WTC11 (cell line): ENCODE data around the gene GLYATL3. TPM values are rescaled to one million over a fixed set of nuclear protein-coding genes. Genes with fewer than 3 reads are reported as not detected.
A peak's percentile ranks its signal among the peaks of the same experiment; 100 is the strongest.

Experiments
- ATAC-seq: fragments of 200-7000 bp; cut with Tn5 transposase; 2 replicates; pipeline ENCODE4 v1.10.0; 2021; ENCODE audit warnings: mild to moderate bottlenecking, moderate library complexity
- Bru-seq: library from RNA; stranded (reverse); fragments of 400-500 nt; gene quantifications from one replicate; lab custom pipeline; 2021; lab: Mats Ljungman, UMichigan
- CTCF ChIA-PET: fragments of 300-600 bp; sonication (Branson Sonifier 250); formaldehyde crosslinking; loops from one replicate; lab custom pipeline; 2021; ENCODE audit warnings: antibody characterized with exemption; lab: Charles Lee
- POLR2A ChIA-PET: fragments of 350-600 bp; sonication (Branson Sonifier 250); formaldehyde crosslinking; loops from one replicate; lab custom pipeline; 2021; ENCODE audit warnings: antibody characterized with exemption; lab: Charles Lee
- DNase-seq: peaks from one replicate; pipeline ENCODE4 v3.0.0; 2021; ENCODE audit warnings: low spot score
- H3K27ac Mint-ChIP-seq: 2 replicates; pipeline ENCODE4 v1.8.0; 2021; ENCODE audit warnings: mixed read lengths
- H3K27me3 Mint-ChIP-seq: 2 replicates; pipeline ENCODE4 v1.8.0; 2021; ENCODE audit warnings: low read depth, mild to moderate bottlenecking, moderate library complexity, mixed read lengths
- H3K36me3 Mint-ChIP-seq: 2 replicates; pipeline ENCODE4 v1.8.0; 2021; ENCODE audit warnings: mixed read lengths
- H3K4me1 Mint-ChIP-seq: 2 replicates; pipeline ENCODE4 v1.8.0; 2022; ENCODE audit warnings: mixed read lengths
- H3K4me3 Mint-ChIP-seq: 2 replicates; pipeline ENCODE4 v1.8.0; 2021; ENCODE audit warnings: mild to moderate bottlenecking, moderate library complexity, mixed read lengths
- H3K9me3 Mint-ChIP-seq: 2 replicates; pipeline ENCODE4 v1.8.0; 2021; ENCODE audit warnings: mixed read lengths
- ATF2 ChIP-seq: sonication (generic); formaldehyde crosslinking; IDR thresholded peaks from 2 replicates; pipeline ENCODE4 v1.8.1; 2022; ENCODE audit warnings: low read depth, missing genetic modification reagents, borderline replicate concordance
- ATF3 ChIP-seq: sonication (generic); formaldehyde crosslinking; conservative IDR thresholded peaks from 2 replicates; pipeline ENCODE4 v1.8.1; 2022; ENCODE audit warnings: mild to moderate bottlenecking, missing genetic modification reagents
- CREB1 ChIP-seq: sonication (generic); formaldehyde crosslinking; IDR thresholded peaks from 2 replicates; pipeline ENCODE4 v1.8.0; 2023; ENCODE audit warnings: mild to moderate bottlenecking, missing genetic modification reagents
- ELF4 ChIP-seq: sonication (generic); formaldehyde crosslinking; IDR thresholded peaks from 2 replicates; pipeline ENCODE4 v1.8.1; 2022; ENCODE audit warnings: low read depth, mild to moderate bottlenecking, moderate library complexity, missing genetic modification reagents
- ESRRA ChIP-seq: sonication (generic); formaldehyde crosslinking; IDR thresholded peaks from 2 replicates; pipeline ENCODE4 v1.8.1; 2022; ENCODE audit warnings: mild to moderate bottlenecking, missing genetic modification reagents, borderline replicate concordance
- ETV6 ChIP-seq: sonication (generic); formaldehyde crosslinking; IDR thresholded peaks from 2 replicates; pipeline ENCODE4 v1.8.1; 2022; ENCODE audit warnings: mild to moderate bottlenecking, missing genetic modification reagents
- GABPB1 ChIP-seq: sonication (generic); formaldehyde crosslinking; IDR thresholded peaks from 2 replicates; pipeline ENCODE4 v1.8.1; 2023; ENCODE audit warnings: mild to moderate bottlenecking, missing genetic modification reagents
- GRHL2 ChIP-seq: fragments of 250-450 bp; sonication (Bioruptor Pico); IDR thresholded peaks from 2 replicates; pipeline ENCODE4 v1.8.0; 2022; ENCODE audit warnings: mild to moderate bottlenecking, moderate library complexity; ENCODE audit not compliant: insufficient replicate concordance, severe bottlenecking
- MLX ChIP-seq: sonication (generic); formaldehyde crosslinking; IDR thresholded peaks from 2 replicates; pipeline ENCODE4 v1.8.1; 2023; ENCODE audit warnings: mild to moderate bottlenecking, missing genetic modification reagents, moderate library complexity
- NR2C2 ChIP-seq: sonication (generic); formaldehyde crosslinking; IDR thresholded peaks from 2 replicates; pipeline ENCODE4 v1.8.0; 2022; ENCODE audit warnings: mild to moderate bottlenecking, missing genetic modification reagents
- ZNF396 ChIP-seq: fragments of 250-450 bp; sonication (Bioruptor Pico); IDR thresholded peaks from 2 replicates; pipeline ENCODE4 v1.8.0; 2021; ENCODE audit warnings: mild to moderate bottlenecking, moderate library complexity, borderline replicate concordance
- long read RNA-seq, 3 experiments: library from RNA in 1 of 3; library from capped mRNA in 1 of 3; library from polyadenylated mRNA in 1 of 3; unstranded in 2 of 3; stranded (forward) in 1 of 3; transcript quantifications; one replicate each; pipeline ENCODE4 v2.0.0, GENCODE V29; 2021
- total RNA-seq: library from RNA; stranded (reverse); gene quantifications from 3 replicates; pipeline ENCODE4 v1.2.3, GENCODE V29; 2021
- TF ChIP-seq, protein P1 (sequence below): fragments of 250-450 bp; sonication (Bioruptor Pico); IDR thresholded peaks from 2 replicates; pipeline ENCODE4 v1.8.0; 2021; ENCODE audit warnings: mild to moderate bottlenecking
- TF ChIP-seq, protein P2 (sequence below): sonication (generic); formaldehyde crosslinking; conservative IDR thresholded peaks from 2 replicates; pipeline ENCODE4 v1.8.1; 2023; ENCODE audit warnings: mild to moderate bottlenecking, low read depth, missing genetic modification reagents, moderate library complexity

The GLYATL3 gene
- total RNA-seq: not detected in 3 replicates
- Bru-seq, nascent RNA: percentile 10 among the genes with signal in this experiment
- long read RNA-seq, experiment 1: 0 reads
- long read RNA-seq, experiment 2: 0 reads
- long read RNA-seq, experiment 3: 0 reads

GRCh38 chr6:49499623-49500022, at the start of gene GLYATL3:
GLYATL3 (plus strand) TSS chr6:49499923; CDS start chr6:49511991, 12,068 bp downstream.
- Mint-ChIP-seq H3K4me1 (no peaks in the 10 kb centered on the region), H3K4me3 (no peak within 1 kb of the TSS), H3K27me3 (no peaks in the 10 kb centered on the region), H3K9me3 (no peaks in the 10 kb centered on the region), H3K36me3 (no peaks in the 10 kb centered on the region), H3K27ac (no peak within 1 kb of the TSS)
- no peak for TF ChIP-seq NR2C2 (CRISPR knock-in tag)
- POLR2A ChIA-PET: no interaction called here
- ATAC-seq: no peak
- CTCF ChIA-PET: no interaction called here
- DNase-seq: no peak

GRCh38 chr6:49453221-49453620, 46.5 kb upstream of the GLYATL3 start:
- Mint-ChIP-seq H3K4me3 (no peak overlapping the region), H3K36me3 (peaks cover 10% of the 10 kb centered on the region; the same call in 1 of the 2 replicates), H3K4me1 (no peaks in the 10 kb centered on the region), H3K27me3 (no peaks in the 10 kb centered on the region), H3K27ac (no peak overlapping the region), H3K9me3 (no peaks in the 10 kb centered on the region)
- ChIA-PET CTCF (interaction anchor here (0.7 to 1.0 kb wide), 5 partner anchors 43 to 398 kb away, joined by 3 to 5 read pairs (median 3); no protein-coding TSS in a partner anchor), POLR2A (no interaction called here)
- TF ChIP-seq MLX (no peak), ATF3 (CRISPR knock-in tag) (no peak), GABPB1 (CRISPR knock-in tag) (no peak), ELF4 (CRISPR knock-in tag) (no peak), GRHL2 (no peak)
- TF ChIP-seq, protein P1, sequence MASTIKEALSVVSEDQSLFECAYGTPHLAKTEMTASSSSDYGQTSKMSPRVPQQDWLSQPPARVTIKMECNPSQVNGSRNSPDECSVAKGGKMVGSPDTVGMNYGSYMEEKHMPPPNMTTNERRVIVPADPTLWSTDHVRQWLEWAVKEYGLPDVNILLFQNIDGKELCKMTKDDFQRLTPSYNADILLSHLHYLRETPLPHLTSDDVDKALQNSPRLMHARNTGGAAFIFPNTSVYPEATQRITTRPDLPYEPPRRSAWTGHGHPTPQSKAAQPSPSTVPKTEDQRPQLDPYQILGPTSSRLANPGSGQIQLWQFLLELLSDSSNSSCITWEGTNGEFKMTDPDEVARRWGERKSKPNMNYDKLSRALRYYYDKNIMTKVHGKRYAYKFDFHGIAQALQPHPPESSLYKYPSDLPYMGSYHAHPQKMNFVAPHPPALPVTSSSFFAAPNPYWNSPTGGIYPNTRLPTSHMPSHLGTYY (CRISPR knock-in tag): no peak
- ATAC-seq (peak; percentile 41; the same call in 1 of the 2 replicates), DNase-seq (no peak)

DNA sequence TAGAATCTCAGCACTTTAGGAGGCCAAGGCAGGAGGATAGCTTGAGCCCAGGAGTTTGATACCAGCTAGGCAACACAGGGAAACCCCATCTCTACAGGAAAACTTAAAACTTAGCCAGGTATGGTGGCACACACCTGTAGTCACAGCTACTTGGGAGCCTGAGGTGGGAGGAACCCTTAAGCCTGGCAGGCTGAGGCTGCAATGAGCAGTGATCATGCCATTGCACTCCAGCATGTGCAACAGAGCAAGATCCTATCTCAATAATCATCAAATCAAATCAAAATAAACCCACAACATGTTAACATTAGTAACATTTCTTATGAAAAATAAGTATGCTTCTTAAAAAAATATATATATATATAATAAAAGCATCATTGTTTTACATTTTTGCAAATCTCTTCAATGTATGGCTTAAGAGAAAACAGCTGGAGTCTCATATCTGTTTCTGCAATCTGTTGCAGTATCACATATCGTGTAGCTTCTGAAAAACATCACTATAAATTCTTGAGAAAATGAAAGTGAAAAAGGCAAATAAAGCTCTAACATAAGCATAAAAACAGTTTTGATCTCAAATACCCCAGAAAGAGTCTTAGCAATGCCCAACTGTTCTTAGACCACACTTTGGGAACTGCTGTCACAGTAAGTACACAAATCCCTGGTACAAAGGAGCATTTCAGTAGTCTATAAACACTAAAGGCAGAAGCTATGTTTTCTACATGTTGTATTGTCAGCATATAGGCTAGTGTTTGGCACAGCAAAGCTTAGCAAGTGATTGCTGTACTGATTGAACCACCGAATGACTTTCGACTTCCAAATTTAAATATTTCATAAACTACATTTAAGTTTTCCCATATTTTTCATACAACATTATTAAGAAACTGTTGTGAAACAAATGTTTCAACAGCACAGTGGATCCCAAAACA, 44.7 kb upstream of the GLYATL3 start:
- Mint-ChIP-seq H3K4me1 (no peaks in the 10 kb centered on the region), H3K9me3 (no peaks in the 10 kb centered on the region), H3K27me3 (no peaks in the 10 kb centered on the region)
- DNase-seq (no peak), ATAC-seq (no peak)
- POLR2A ChIA-PET: no interaction called here
- no peak for TF ChIP-seq ETV6 (CRISPR knock-in tag)
- no peak for TF ChIP-seq MLX
- TF ChIP-seq, all 79 proteins: peak for 0
- H3K4me3 Mint-ChIP-seq: no peak overlapping the region
- H3K36me3 Mint-ChIP-seq: peaks cover 8% of the 10 kb centered on the region; the same call in 1 of the 2 replicates
- H3K27ac Mint-ChIP-seq: no peak overlapping the region
- CTCF ChIA-PET: no interaction called here

- peaks cover 8% of the 10 kb centered on the region for H3K4me1 Mint-ChIP-seq
- DNase-seq (no peak), ATAC-seq (no peak)
- no peak overlapping the region for H3K4me3 Mint-ChIP-seq
- ChIA-PET POLR2A (no interaction called here), CTCF (no interaction called here)
- TF ChIP-seq ATF2: no peak
- TF ChIP-seq, protein P2, sequence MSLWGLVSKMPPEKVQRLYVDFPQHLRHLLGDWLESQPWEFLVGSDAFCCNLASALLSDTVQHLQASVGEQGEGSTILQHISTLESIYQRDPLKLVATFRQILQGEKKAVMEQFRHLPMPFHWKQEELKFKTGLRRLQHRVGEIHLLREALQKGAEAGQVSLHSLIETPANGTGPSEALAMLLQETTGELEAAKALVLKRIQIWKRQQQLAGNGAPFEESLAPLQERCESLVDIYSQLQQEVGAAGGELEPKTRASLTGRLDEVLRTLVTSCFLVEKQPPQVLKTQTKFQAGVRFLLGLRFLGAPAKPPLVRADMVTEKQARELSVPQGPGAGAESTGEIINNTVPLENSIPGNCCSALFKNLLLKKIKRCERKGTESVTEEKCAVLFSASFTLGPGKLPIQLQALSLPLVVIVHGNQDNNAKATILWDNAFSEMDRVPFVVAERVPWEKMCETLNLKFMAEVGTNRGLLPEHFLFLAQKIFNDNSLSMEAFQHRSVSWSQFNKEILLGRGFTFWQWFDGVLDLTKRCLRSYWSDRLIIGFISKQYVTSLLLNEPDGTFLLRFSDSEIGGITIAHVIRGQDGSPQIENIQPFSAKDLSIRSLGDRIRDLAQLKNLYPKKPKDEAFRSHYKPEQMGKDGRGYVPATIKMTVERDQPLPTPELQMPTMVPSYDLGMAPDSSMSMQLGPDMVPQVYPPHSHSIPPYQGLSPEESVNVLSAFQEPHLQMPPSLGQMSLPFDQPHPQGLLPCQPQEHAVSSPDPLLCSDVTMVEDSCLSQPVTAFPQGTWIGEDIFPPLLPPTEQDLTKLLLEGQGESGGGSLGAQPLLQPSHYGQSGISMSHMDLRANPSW (CRISPR knock-in tag): no peak
- no peak for TF ChIP-seq CREB1 (CRISPR knock-in tag)
- no peak for TF ChIP-seq ESRRA
- no peak for TF ChIP-seq ZNF396 (CRISPR knock-in tag)
- peaks cover 3% of the 10 kb centered on the region; the same call in 1 of the 2 replicates for H3K36me3 Mint-ChIP-seq
- no peak overlapping the region for H3K27ac Mint-ChIP-seq
- H3K9me3 Mint-ChIP-seq: no peaks in the 10 kb centered on the region
- no peaks in the 10 kb centered on the region for H3K27me3 Mint-ChIP-seq
Measured at GRCh38 chr6:49457771-49458170, 42.0 kb upstream of the GLYATL3 start.
